ENCODE data around the gene CLEC18A. TPM values are rescaled to one million over a fixed set of nuclear protein-coding genes. Genes with fewer than 3 reads are reported as not detected.
"Not testable (repeated sequence)": the region's sequence is repeated elsewhere in the genome, so short reads cannot be mapped to it uniquely, and the experiment has no call there.

CLEC18A gene
- total RNA-seq: 25.2 TPM

GRCh38 chr16:69951017-69951671 is at the start of gene CLEC18A:
Gene CLEC18A (plus strand): TSS chr16:69951334. CDS start chr16:69951367, 33 bp downstream.
- H3K36me3 ChIP-seq; H3K4me1 ChIP-seq; intact Hi-C loops (cut with DNase I); DNase-seq (ENCODE audit: low spot score in 2 of 2); H3K9me3 ChIP-seq; H3K27me3 ChIP-seq; H3K4me3 ChIP-seq; H3K27ac ChIP-seq: not testable (repeated sequence)

- Histone ChIP-seq H3K9me3 (no peaks in the 10 kb centered on the region), H3K4me3 (peak overlapping the region in 1 of 2 donors; percentile 5), H3K27me3 (no peaks in the 10 kb centered on the region), H3K4me1 (peaks cover 0 to 2% of the 10 kb centered on the region in 2 donors), H3K36me3 (peaks cover 0 to 5% of the 10 kb centered on the region in 2 donors), H3K27ac (peak overlapping the region in 1 of 2 donors; percentile 13)
- intact Hi-C loops (cut with DNase I): no loop called here
- no peak for DNase-seq (ENCODE audit: low spot score in 2 of 2)
- TF ChIP-seq CTCF (IDR thresholded peaks at IDR 0.05): no peak
Observed at GRCh38 chr16:69903865-69904415, 47.2 kb upstream of the CLEC18A start.

- no peak for DNase-seq (ENCODE audit: low spot score in 2 of 2)
- peaks cover 0 to 11% of the 10 kb centered on the region in 2 donors for H3K36me3 ChIP-seq
- no peak overlapping the region for H3K27ac ChIP-seq
- TF ChIP-seq CTCF (IDR thresholded peaks at IDR 0.05): no peak
- H3K9me3 ChIP-seq: no peaks in the 10 kb centered on the region
- intact Hi-C loops (cut with DNase I): no loop called here
- H3K4me1 ChIP-seq: peaks cover 0 to 2% of the 10 kb centered on the region in 2 donors
- H3K27me3 ChIP-seq: no peaks in the 10 kb centered on the region
- no peak overlapping the region for H3K4me3 ChIP-seq
Observed at GRCh38 chr16:69904495-69905170, 46.5 kb upstream of the CLEC18A start.

- H3K4me1 ChIP-seq: peaks cover 0 to 2% of the 10 kb centered on the region in 2 donors
- DNase-seq (ENCODE audit: low spot score in 2 of 2): no peak
- H3K4me3 ChIP-seq: no peak overlapping the region
- TF ChIP-seq CTCF (IDR thresholded peaks at IDR 0.05): no peak
- intact Hi-C loops (cut with DNase I): no loop called here
- H3K36me3 ChIP-seq: peaks cover 0 to 11% of the 10 kb centered on the region in 2 donors
- no peaks in the 10 kb centered on the region for H3K27me3 ChIP-seq
- H3K27ac ChIP-seq: no peak overlapping the region
- no peaks in the 10 kb centered on the region for H3K9me3 ChIP-seq
Observed at GRCh38 chr16:69905171-69905555, 46.0 kb upstream of the CLEC18A start.

GRCh38 chr16:69906838-69907401 is 44.2 kb upstream of the CLEC18A start:
- intact Hi-C loops (cut with DNase I): no loop called here
- H3K9me3 ChIP-seq: no peaks in the 10 kb centered on the region

More at GRCh38 chr16:69906838-69907401, 44.2 kb upstream of the CLEC18A start:
- no peak for TF ChIP-seq CTCF (IDR thresholded peaks at IDR 0.05)
- Histone ChIP-seq H3K4me1 (peaks cover 0 to 2% of the 10 kb centered on the region in 2 donors), H3K27ac (no peak overlapping the region), H3K4me3 (no peak overlapping the region), H3K27me3 (no peaks in the 10 kb centered on the region), H3K36me3 (peaks cover 3 to 18% of the 10 kb centered on the region in 2 donors)
- DNase-seq (ENCODE audit: low spot score in 2 of 2): no peak
